Measurements from ENCODE around the gene WDR46. TPM values are rescaled to one million over a fixed set of nuclear protein-coding genes. Genes with fewer than 3 reads are reported as not detected.
A peak's percentile ranks its signal among the peaks of the same experiment; 100 is the strongest.
"Not testable (repeated sequence)": the region's sequence is repeated elsewhere in the genome, so short reads cannot be mapped to it uniquely, and the experiment has no call there.

The WDR46 gene
- total and polyA plus RNA-seq, 5 donors = 15.5 to 31.1 (median 17.2) TPM

DNA sequence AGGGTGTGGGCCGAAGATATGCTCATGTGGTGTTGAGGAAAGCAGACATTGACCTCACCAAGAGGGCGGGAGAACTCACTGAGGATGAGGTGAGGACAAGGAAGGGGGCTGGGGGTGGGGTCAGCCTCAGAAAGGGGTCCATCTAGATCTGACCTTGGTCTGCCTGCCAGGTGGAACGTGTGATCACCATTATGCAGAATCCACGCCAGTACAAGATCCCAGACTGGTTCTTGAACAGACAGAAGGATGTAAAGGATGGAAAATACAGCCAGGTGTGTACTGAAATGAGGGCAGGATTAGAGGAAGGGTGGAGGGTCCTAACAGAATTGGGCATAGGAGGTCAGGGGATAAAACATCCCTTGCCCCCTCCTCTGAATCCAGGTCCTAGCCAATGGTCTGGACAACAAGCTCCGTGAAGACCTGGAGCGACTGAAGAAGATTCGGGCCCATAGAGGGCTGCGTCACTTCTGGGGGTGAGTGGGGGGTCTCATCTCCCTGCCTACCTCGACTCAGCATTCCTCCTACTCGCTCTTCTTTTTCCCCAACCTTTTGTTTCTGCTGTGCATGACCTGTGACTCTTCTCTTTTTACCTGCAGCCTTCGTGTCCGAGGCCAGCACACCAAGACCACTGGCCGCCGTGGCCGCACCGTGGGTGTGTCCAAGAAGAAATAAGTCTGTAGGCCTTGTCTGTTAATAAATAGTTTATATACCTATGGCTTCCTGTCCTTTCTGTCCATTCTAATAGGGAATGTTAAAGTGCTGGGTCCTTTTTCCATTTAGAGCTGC lies 13.1 kb downstream of the WDR46 start:
- intact Hi-C loops (cut with DNase I); H3K27me3 ChIP-seq (ENCODE audit: control insufficient read depth, insufficient read depth); H3K4me1 ChIP-seq (ENCODE audit: control insufficient read depth, insufficient read depth, low read length); ATAC-seq; H3K9me3 ChIP-seq (ENCODE audit: control insufficient read depth, low read length); DNase-seq: not testable (repeated sequence)
- peak overlapping the region; percentile 76 for H3K27ac ChIP-seq (ENCODE audit: low read length)
- 80% methylated on average over 16 of the region's 16 CpGs for WGBS
- peak overlapping the region; percentile 38 for H3K4me3 ChIP-seq (ENCODE audit: low read length)

DNA sequence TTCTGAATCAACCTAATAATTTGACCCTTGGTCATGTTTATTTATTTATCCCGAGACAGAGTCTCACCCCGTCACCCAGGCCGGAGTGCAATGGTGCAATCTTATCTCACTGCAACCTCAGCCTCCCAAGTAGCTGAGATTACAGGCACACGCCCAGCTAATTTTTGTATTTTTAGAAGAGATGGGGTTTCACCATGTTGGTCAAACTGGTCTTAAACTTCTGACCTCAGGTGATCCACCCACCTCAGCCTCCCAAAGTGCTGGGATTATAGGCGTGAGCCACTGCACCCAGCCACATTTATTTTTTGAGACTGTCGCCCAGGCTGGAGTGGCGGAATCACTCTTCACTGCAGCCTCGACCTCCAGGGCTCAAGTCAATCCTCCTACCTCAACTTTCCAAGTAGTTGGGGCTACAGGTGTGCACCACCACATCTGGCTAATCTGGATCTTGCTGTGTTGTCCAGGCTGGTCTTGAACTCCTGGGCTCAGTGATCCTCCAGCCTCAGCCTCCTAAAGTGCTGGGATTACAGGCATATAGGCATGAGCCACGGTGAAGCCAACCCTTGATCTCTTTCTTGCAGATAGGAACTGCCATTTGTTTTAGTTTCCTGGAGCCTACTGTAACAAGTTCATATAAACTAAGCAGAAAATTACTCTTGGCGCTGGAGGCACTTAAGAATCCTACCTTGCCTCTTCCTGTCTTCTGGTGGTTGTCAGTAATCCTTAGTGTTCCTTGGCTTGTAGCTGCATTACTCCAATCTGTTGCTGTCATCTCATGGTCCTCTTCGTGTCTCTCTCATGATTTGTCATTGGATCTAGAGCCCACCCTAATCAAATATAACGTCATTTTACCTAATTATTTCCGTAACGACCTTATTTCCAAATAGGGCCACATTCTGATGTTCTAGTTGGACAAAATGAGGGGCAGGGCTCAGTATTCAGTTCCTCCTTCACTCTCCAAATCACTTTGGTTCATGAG lies 14.8 kb downstream of the WDR46 start:
- WGBS = 66% methylated on average over 14 of the region's 14 CpGs
- ATAC-seq (no peak), DNase-seq (no peak)
- no peaks in the 10 kb centered on the region for H3K27me3 ChIP-seq (ENCODE audit: control insufficient read depth, insufficient read depth)
- H3K9me3 ChIP-seq (ENCODE audit: control insufficient read depth, low read length) = no peaks in the 10 kb centered on the region
- no peak overlapping the region for H3K27ac ChIP-seq (ENCODE audit: low read length)
- intact Hi-C loops (cut with DNase I) = no loop called here
- no peaks in the 10 kb centered on the region for H3K4me1 ChIP-seq (ENCODE audit: control insufficient read depth, insufficient read depth, low read length)
- H3K4me3 ChIP-seq (ENCODE audit: low read length) = no peak overlapping the region

DNA sequence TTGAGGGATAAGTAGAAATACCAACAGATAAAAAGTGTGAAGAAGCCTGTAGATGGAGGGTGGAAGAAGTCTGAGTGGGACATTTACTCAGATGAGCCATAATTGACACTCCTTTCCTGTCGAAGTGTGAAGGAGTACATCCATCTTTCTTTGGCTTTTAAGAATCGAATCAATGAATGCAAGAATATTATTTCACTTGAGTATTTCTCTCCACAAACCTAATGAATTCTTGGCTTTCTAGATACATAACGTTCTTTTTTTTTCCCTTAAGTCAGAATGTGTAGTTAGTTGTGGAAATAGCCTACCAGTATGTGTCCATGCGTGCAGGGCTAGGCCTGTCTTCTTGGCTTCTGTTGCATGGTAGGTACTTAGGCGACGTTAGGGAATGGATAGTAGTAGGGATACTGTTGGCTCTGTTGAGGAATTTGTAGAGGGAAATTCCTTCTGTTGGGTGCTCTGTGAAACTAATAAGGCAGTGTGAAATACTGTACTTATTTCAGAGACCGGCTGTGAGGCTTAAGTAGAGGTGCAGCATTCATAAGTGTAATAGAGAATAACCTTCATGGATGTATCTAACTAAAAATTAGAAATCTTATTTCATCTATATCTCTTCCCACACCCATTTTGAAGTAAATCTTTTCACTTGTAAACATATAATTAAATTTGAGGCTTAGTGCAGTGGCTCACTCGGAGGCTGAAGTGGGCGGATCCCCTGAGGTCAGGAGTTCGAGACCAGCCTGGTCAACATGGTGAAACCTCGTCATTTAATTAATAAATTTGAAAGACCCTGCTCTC lies 15.7 kb downstream of the WDR46 start:
- H3K27ac ChIP-seq (ENCODE audit: low read length) = no peak overlapping the region
- no peaks in the 10 kb centered on the region for H3K4me1 ChIP-seq (ENCODE audit: control insufficient read depth, insufficient read depth, low read length)
- ATAC-seq (no peak), DNase-seq (no peak)
- 62% methylated on average over 11 of the region's 11 CpGs for WGBS
- no peaks in the 10 kb centered on the region for H3K27me3 ChIP-seq (ENCODE audit: control insufficient read depth, insufficient read depth)
- intact Hi-C loops (cut with DNase I) = no loop called here
- H3K4me3 ChIP-seq (ENCODE audit: low read length) = no peak overlapping the region
- no peaks in the 10 kb centered on the region for H3K9me3 ChIP-seq (ENCODE audit: control insufficient read depth, low read length)

DNA sequence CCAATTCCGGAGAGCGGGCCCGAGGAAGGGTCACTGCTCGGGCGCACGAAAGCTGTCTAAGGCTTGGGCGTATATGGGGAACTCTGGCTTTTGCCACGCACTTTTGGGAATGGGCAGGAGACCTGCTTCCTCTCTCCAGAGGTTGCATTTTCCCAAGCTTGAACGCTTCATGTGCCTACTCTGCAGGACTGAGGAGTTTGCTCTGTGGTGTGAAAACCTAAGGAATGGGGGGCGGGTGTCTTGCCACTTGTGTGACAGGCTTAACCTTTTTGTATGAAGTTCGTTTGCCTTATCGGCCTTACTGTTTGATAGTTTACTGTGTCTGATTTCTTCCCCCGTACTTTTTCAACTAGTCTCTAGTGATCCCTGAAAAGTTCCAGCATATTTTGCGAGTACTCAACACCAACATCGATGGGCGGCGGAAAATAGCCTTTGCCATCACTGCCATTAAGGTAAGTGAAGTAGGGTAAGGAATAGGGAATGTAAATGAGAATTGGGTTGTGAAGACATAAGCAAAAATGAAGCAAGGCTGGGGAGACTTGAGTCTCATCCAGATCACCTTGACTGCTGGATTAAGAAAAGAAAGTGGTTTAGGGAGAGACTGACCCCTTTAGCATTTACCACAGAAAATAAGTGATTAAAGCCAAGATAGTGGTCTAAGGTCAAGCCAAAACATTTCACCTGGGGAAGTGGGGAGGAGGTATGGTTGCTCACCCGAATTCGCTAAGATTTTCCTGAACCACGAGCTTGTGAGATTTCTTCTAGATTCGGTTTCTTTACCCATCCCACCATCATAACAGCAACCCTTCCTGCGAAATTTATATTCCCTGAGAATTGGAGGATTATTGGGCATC lies 16.5 kb downstream of the WDR46 start:
- Histone ChIP-seq H3K4me3 (ENCODE audit: low read length) (peak overlapping the region; percentile 96), H3K4me1 (ENCODE audit: control insufficient read depth, insufficient read depth, low read length) (no peaks in the 10 kb centered on the region), H3K9me3 (ENCODE audit: control insufficient read depth, low read length) (no peaks in the 10 kb centered on the region), H3K27me3 (ENCODE audit: control insufficient read depth, insufficient read depth) (no peaks in the 10 kb centered on the region), H3K27ac (ENCODE audit: low read length) (peak overlapping the region; percentile 84)
- WGBS = 11% methylated on average over 22 of the region's 22 CpGs
- DNase-seq = no peak
- intact Hi-C loops (cut with DNase I) = no loop called here
- peak; percentile 17 to 28 for ATAC-seq

DNA sequence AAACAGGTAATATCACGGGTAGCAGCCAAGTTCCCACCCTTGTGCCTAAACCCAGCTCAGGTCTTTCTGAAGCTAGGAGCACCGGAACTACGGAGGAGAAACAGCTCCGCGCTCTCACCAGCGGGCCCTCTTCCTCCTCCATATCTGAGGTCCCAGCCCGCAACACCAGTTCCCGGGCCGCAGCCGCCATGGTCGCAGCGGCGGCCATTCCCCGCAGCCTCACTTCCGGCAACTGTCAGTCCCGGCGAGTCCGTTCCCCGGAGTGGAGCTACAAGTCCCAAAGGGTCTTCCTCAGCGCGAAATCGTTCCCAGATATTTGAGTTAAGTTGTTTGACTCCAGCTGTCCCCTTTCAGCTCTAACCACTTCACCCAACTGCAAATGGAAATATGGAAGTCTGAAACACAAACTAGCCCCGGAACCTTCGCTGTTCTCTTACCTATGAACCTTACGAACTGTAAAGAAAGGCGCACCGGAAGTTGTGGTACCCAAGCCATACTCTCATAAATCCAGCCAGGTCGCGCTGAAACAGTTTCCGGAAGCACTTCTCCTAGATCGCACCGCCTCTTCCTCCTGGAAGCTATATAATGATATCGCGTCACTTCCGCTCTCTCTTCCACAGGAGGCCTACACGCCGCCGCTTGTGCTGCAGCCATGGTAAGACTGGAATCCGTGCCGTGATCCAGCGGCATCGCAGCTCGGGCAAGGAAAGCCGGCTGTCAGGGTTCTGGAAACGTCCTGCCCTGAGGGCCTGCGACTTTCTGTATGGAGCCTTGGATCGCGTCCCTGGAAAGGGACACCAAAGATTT lies 17.4 kb downstream of the WDR46 start, which contains the start of the genes RPS18 and VPS52:
Gene RPS18 (plus strand): TSS at position 608 of the 807 bp plus-strand sequence. CDS start 45 bp downstream, at position 653.
Gene VPS52 (minus strand): TSS at position 409 of the 807 bp plus-strand sequence. CDS start 201 bp downstream, at position 208.
- peak; percentile 96 to 97 for ATAC-seq
- no peaks in the 10 kb centered on the region for H3K9me3 ChIP-seq (ENCODE audit: control insufficient read depth, low read length)
- H3K27ac ChIP-seq (ENCODE audit: low read length) = peak within 1 kb of the TSS; percentile 87
- H3K4me3 ChIP-seq (ENCODE audit: low read length) = peak within 1 kb of the TSS; percentile 96
- intact Hi-C loops (cut with DNase I) = no loop called here
- no peaks in the 10 kb centered on the region for H3K4me1 ChIP-seq (ENCODE audit: control insufficient read depth, insufficient read depth, low read length)
- under 1% methylated on average over 48 of the region's 48 CpGs for WGBS
- H3K27me3 ChIP-seq (ENCODE audit: control insufficient read depth, insufficient read depth) = no peaks in the 10 kb centered on the region
- DNase-seq = peak; percentile 92 to 95 (median 94)

DNA sequence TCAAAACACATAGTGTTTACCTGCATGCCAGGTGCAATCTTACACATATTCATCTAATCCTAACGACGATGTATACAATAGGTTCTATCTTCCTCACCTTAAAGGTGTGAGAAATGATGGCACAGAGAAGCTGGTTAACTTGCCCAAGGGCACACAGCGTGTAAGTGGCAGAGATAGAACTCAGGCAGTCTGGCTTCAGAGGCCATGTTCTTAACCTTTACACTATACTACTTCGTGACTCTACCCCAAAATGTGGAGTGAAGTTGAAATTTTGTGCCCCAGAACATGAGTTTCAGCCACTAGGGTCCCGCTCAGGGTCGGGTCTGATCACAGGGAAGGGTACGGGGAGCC lies 17.9 kb downstream of the WDR46 start:
- peak overlapping the region; percentile 72 for H3K4me3 ChIP-seq (ENCODE audit: low read length)
- H3K9me3 ChIP-seq (ENCODE audit: control insufficient read depth, low read length) = no peaks in the 10 kb centered on the region
- 5% methylated on average over 7 of the region's 7 CpGs for WGBS
- intact Hi-C loops (cut with DNase I) = no loop called here
- DNase-seq = no peak
- no peaks in the 10 kb centered on the region for H3K27me3 ChIP-seq (ENCODE audit: control insufficient read depth, insufficient read depth)
- no peaks in the 10 kb centered on the region for H3K4me1 ChIP-seq (ENCODE audit: control insufficient read depth, insufficient read depth, low read length)
- peak overlapping the region; percentile 87 for H3K27ac ChIP-seq (ENCODE audit: low read length)
- peak; percentile 6 to 18 for ATAC-seq

DNA sequence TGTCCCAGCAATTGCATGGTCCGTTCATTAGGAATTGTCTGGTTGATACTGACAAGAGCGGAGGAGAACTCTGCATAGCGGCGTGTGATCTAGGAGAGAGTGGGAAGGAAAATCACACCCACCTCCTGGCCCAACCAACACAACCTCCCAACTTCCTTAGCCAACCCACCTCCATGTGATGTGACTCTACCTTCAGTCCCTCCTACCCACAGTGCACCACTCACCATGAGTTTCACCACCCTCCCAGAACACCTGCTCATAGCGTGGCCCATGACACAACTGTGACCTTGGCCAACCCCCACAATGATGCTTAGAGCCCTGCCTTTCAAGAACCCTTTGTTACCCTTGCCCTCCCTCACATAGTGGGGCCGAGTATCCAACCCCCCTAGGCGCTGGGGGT lies 25.0 kb downstream of the WDR46 start:
- H3K9me3 ChIP-seq (ENCODE audit: control insufficient read depth, low read length) = no peaks in the 10 kb centered on the region
- no peak overlapping the region for H3K4me3 ChIP-seq (ENCODE audit: low read length)
- no peak for ATAC-seq
- H3K27ac ChIP-seq (ENCODE audit: low read length) = no peak overlapping the region
- WGBS = 88% methylated on average over 7 of the region's 7 CpGs
- H3K27me3 ChIP-seq (ENCODE audit: control insufficient read depth, insufficient read depth) = no peaks in the 10 kb centered on the region
- DNase-seq = no peak
- H3K4me1 ChIP-seq (ENCODE audit: control insufficient read depth, insufficient read depth, low read length) = no peaks in the 10 kb centered on the region
- intact Hi-C loops (cut with DNase I) = no loop called here

DNA sequence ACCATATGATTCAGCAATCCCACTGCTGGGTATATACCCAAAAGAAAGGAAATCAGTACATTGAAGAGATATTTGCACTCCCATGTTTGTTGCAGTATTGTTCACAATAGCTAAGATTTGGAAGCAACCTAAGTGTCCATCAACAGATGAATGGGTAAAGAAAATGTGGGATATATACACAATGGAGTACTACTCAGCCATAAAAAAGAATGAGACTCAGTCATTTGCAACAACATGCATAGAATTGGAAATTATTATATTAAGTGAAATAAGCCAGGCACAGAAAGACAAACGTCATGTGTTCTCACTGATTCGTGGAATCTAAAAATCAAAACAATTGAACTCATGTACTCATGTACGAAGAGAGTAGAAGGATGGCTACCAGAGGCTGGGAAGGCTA lies 26.5 kb downstream of the WDR46 start:
- H3K4me3 ChIP-seq (ENCODE audit: low read length); intact Hi-C loops (cut with DNase I); DNase-seq; H3K27me3 ChIP-seq (ENCODE audit: control insufficient read depth, insufficient read depth); H3K4me1 ChIP-seq (ENCODE audit: control insufficient read depth, insufficient read depth, low read length); H3K9me3 ChIP-seq (ENCODE audit: control insufficient read depth, low read length); ATAC-seq; H3K27ac ChIP-seq (ENCODE audit: low read length): not testable (repeated sequence)
- 98% methylated on average over 3 of the region's 3 CpGs for WGBS

DNA sequence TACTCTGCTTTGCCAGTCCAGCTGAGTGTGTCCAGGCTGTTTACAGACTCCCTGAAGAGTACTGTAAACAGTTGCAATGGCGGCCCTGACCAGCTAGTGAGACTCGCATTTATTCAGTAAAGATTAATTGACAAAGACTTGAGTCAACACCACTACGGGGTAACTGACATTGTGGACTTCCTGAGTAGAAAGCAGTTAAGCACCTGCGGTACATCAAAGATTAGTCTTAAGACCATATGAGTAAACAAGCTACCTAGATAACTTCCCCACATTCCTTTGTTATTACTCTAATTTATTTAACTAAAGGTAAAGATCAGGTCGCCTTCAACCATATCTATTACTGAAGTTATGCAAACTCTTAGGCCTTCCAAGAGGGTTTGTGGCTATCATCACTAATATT lies 30.0 kb downstream of the WDR46 start:
- Histone ChIP-seq H3K4me1 (ENCODE audit: control insufficient read depth, insufficient read depth, low read length) (no peaks in the 10 kb centered on the region), H3K27me3 (ENCODE audit: control insufficient read depth, insufficient read depth) (no peaks in the 10 kb centered on the region), H3K4me3 (ENCODE audit: low read length) (no peak overlapping the region), H3K9me3 (ENCODE audit: control insufficient read depth, low read length) (no peaks in the 10 kb centered on the region), H3K27ac (ENCODE audit: low read length) (no peak overlapping the region)
- 92% methylated on average over 5 of the region's 5 CpGs for WGBS
- intact Hi-C loops (cut with DNase I) = no loop called here
- ATAC-seq = no peak
- no peak for DNase-seq
